Measurements from ENCODE around the gene ANK2. TPM values are rescaled to one million over a fixed set of nuclear protein-coding genes. Genes with fewer than 3 reads are reported as not detected.

Gene ANK2
- total RNA-seq, 4 donors from 2014 or later = 13.7 to 47.4 (median 30.5) TPM

DNA sequence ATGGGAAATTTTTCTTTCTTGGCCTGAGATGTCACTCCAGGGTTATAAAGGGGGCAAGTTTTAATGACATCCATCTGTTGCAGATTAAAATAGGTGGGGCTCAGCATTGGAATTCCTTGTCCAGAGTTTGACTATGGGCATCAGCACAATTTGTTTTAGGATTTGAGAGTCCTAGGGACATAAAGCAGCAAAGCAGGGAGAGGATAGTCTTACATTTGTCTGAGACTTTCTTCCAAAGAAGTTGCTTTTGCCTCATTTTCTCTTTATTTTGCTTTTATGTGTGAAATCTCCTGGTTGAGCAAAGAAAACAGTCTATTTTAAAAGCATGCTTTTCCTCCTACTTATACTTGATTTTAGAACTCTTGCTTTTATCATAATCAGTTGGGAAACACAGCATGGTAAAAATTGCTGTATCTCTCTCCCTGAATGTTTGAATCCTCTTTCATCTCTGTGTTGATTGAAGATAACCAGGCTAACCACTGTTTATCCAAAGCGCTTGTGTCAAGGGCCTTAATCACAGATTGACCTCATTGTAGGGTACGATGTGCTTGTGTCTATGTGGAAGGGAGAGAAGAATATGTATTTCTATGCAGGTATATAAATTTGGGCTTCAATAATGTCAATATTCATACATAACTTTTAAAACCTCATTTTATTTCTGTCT is 121.5 kb downstream of the ANK2 start:
- no peak for DNase-seq
- intact Hi-C loops (cut with DNase I; ENCODE audit: low total_unique reads) = no loop called here
- H3K9me3 ChIP-seq = no peaks in the 10 kb centered on the region
- H3K27me3 ChIP-seq = no peaks in the 10 kb centered on the region
- no peak overlapping the region for H3K4me3 ChIP-seq
- no peaks in the 10 kb centered on the region for H3K4me1 ChIP-seq
- TF ChIP-seq POLR2AphosphoS5 (IDR thresholded peaks at IDR 0.05) (no peak), POLR2A (IDR thresholded peaks at IDR 0.05) (no peak), EP300 (IDR thresholded peaks at IDR 0.05; ENCODE audit: low read depth) (no peak)
- TF ChIP-seq, protein P1, sequence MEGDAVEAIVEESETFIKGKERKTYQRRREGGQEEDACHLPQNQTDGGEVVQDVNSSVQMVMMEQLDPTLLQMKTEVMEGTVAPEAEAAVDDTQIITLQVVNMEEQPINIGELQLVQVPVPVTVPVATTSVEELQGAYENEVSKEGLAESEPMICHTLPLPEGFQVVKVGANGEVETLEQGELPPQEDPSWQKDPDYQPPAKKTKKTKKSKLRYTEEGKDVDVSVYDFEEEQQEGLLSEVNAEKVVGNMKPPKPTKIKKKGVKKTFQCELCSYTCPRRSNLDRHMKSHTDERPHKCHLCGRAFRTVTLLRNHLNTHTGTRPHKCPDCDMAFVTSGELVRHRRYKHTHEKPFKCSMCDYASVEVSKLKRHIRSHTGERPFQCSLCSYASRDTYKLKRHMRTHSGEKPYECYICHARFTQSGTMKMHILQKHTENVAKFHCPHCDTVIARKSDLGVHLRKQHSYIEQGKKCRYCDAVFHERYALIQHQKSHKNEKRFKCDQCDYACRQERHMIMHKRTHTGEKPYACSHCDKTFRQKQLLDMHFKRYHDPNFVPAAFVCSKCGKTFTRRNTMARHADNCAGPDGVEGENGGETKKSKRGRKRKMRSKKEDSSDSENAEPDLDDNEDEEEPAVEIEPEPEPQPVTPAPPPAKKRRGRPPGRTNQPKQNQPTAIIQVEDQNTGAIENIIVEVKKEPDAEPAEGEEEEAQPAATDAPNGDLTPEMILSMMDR (IDR thresholded peaks at IDR 0.05) = no peak
- in situ Hi-C loops (cut with MboI; ENCODE audit: low pct_ligation_motif_present in 1 of 4, low pct_unique_long_range_greater_than_20kb in 1 of 4, low sequenced_read_pairs in 3 of 4) = no loop called here
- no peaks in the 10 kb centered on the region for H3K36me3 ChIP-seq
- H3K27ac ChIP-seq = no peak overlapping the region
- whole genome bisulfite sequencing, 2 donors (ENCODE audit: low coverage in 1 of 2) = 65 to 68% methylated on average over 2 of the region's 2 CpGs

DNA sequence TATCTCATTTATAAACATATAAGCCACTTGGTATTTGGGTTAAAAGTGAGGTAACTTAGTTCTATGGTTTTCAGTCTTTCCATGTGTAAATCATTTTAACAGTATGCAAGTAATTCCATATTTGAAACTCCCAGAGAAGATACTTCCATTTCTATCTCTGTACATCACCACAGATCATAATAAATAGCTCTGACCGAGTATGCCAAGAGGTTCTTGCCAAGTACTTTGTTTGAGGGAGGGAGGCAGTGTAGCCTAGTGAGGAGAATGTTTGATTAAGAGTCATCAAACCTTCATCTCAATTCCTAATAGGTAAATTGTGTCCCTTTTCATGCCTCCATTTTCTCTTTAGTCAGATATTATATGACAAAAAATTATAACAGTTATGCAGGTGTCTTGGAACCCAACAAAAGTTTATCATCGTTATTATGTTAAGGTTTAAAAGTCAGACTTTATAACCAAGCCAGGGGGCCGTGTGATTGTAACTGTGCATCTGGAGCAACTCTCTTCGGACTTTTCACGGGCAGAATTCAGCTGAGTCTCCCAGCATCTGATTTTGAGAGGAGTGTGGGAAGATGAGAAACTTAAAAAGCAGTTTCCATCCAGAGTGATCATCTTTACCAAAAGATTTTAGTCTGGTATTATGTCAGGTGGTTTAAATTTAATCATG is 123.8 kb downstream of the ANK2 start:
- 43 to 50% methylated on average over 5 of the region's 5 CpGs for WGBS, 2 donors (ENCODE audit: low coverage in 1 of 2)
- H3K4me1 ChIP-seq = no peaks in the 10 kb centered on the region
- H3K27ac ChIP-seq = no peak overlapping the region
- no peaks in the 10 kb centered on the region for H3K36me3 ChIP-seq
- no peak overlapping the region for H3K4me3 ChIP-seq
- no peak for DNase-seq
- TF ChIP-seq POLR2AphosphoS5 (IDR thresholded peaks at IDR 0.05) (no peak), POLR2A (IDR thresholded peaks at IDR 0.05) (no peak), EP300 (IDR thresholded peaks at IDR 0.05; ENCODE audit: low read depth) (no peak)
- TF ChIP-seq, protein P1 (IDR thresholded peaks at IDR 0.05) = no peak
- intact Hi-C loops (cut with DNase I; ENCODE audit: low total_unique reads) (no loop called here), in situ Hi-C loops (cut with MboI; ENCODE audit: low pct_ligation_motif_present in 1 of 4, low pct_unique_long_range_greater_than_20kb in 1 of 4, low sequenced_read_pairs in 3 of 4) (no loop called here)
- H3K27me3 ChIP-seq = no peaks in the 10 kb centered on the region
- no peaks in the 10 kb centered on the region for H3K9me3 ChIP-seq

GRCh38 chr4:113173793-113174264 is 124.4 kb downstream of the ANK2 start:
- Histone ChIP-seq H3K4me3 (no peak overlapping the region), H3K4me1 (no peaks in the 10 kb centered on the region), H3K9me3 (no peaks in the 10 kb centered on the region), H3K27ac (no peak overlapping the region), H3K27me3 (no peaks in the 10 kb centered on the region), H3K36me3 (no peaks in the 10 kb centered on the region)
- intact Hi-C loops (cut with DNase I; ENCODE audit: low total_unique reads) (no loop called here), in situ Hi-C loops (cut with MboI; ENCODE audit: low pct_ligation_motif_present in 1 of 4, low pct_unique_long_range_greater_than_20kb in 1 of 4, low sequenced_read_pairs in 3 of 4) (no loop called here)
- TF ChIP-seq, protein P1 (IDR thresholded peaks at IDR 0.05) = no peak
- TF ChIP-seq POLR2AphosphoS5 (IDR thresholded peaks at IDR 0.05) (no peak), EP300 (IDR thresholded peaks at IDR 0.05; ENCODE audit: low read depth) (no peak), POLR2A (IDR thresholded peaks at IDR 0.05) (no peak)
- WGBS, 2 donors (ENCODE audit: low coverage in 1 of 2) = 47 to 57% methylated on average over 3 of the region's 3 CpGs
- no peak for DNase-seq

GRCh38 chr4:113179091-113179490 is 129.6 kb downstream of the ANK2 start:
- Histone ChIP-seq H3K4me1 (no peaks in the 10 kb centered on the region), H3K4me3 (no peak overlapping the region), H3K27ac (no peak overlapping the region), H3K9me3 (no peaks in the 10 kb centered on the region), H3K27me3 (no peaks in the 10 kb centered on the region), H3K36me3 (no peaks in the 10 kb centered on the region)
- intact Hi-C loops (cut with DNase I; ENCODE audit: low total_unique reads) = no loop called here
- WGBS, 2 donors (ENCODE audit: low coverage in 1 of 2) = 73 to 90% methylated on average over 1 of the region's 1 CpG
- DNase-seq = no peak
- TF ChIP-seq, protein P1 (IDR thresholded peaks at IDR 0.05) = no peak
- TF ChIP-seq EP300 (IDR thresholded peaks at IDR 0.05; ENCODE audit: low read depth) = no peak
- no peak for TF ChIP-seq POLR2AphosphoS5 (IDR thresholded peaks at IDR 0.05)
- no peak for TF ChIP-seq POLR2A (IDR thresholded peaks at IDR 0.05)
- in situ Hi-C loops (cut with MboI; ENCODE audit: low pct_ligation_motif_present in 1 of 4, low pct_unique_long_range_greater_than_20kb in 1 of 4, low sequenced_read_pairs in 3 of 4) = no loop called here
